HepG2 (cell line): Measurements from ENCODE around the gene MCF2L. TPM values are rescaled to one million over a fixed set of nuclear protein-coding genes. Genes with fewer than 3 reads are reported as not detected.
A peak's percentile ranks its signal among the peaks of the same experiment; 100 is the strongest.

Source experiments
- ATAC-seq: fragments of 200-7000 bp; cut with Tn5 transposase; 3 replicates; pipeline ENCODE4 v1.9.1; 2020; ENCODE audit warnings: mild to moderate bottlenecking, moderate library complexity
- BruUV-seq: library from RNA; stranded (reverse); fragments of 400-500 nt; replicated peaks from 2 replicates; lab custom pipeline; 2021; lab: Mats Ljungman, UMichigan
- CTCF ChIA-PET: fragments of 300-600 bp; formaldehyde crosslinking; extraction: SDS; loops from one replicate; lab custom pipeline; 2021; ENCODE audit warnings: low total read pairs, inconsistent platforms, low intra/inter-chr PET ratio; lab: Yijun Ruan, JAX
- POLR2A ChIA-PET: fragments of 350-600 bp; sonication (Branson Sonifier 250); formaldehyde crosslinking; loops from one replicate; lab custom pipeline; 2020; ENCODE audit warnings: antibody characterized with exemption, inconsistent platforms; lab: Yijun Ruan, JAX
- DNase-seq: peaks from one replicate; pipeline ENCODE4 v3.0.0-alpha.2; 2015; ENCODE audit warnings: low spot score
- FAIRE-seq: peaks from 3 replicates; lab custom pipeline; 2011; peaks lifted over from hg19 to GRCh38; lab: Jason Lieb, UNC
- H2AFZ ChIP-seq: one replicate; pipeline ENCODE4 v1.6.1; 2011; ENCODE audit warnings: low read length, inconsistent platforms
- H3K27ac ChIP-seq: fragments of 300-600 bp; 3 replicates; pipeline ENCODE4 v1.8.0; 2011; ENCODE audit warnings: mixed run types, mild to moderate bottlenecking, mixed read lengths, low read length, inconsistent platforms; ENCODE audit not compliant: insufficient read depth; ENCODE audit errors: extremely low read length
- H3K27me3 ChIP-seq, 2 experiments: fragments of 200-600 bp in 1 of 2; 2 replicates in 1 of 2; 3 replicates in 1 of 2; pipeline versions ENCODE4 v1.6.0 to v1.8.0; 2011; ENCODE audit warnings: low read length in 2 of 2, mild to moderate bottlenecking in 2 of 2, moderate library complexity in 2 of 2, inconsistent platforms in 1 of 2; ENCODE audit not compliant: insufficient read depth in 2 of 2, control insufficient read depth in 1 of 2
- H3K36me3 ChIP-seq, 2 experiments: fragments of 200-600 bp in 1 of 2; replicated peaks in 1 of 2; 2 replicates in 1 of 2; 3 replicates in 1 of 2; pipeline versions ENCODE4 v1.5.1 to v1.8.0; 2011; ENCODE audit warnings: low read length in 2 of 2, inconsistent platforms in 1 of 2; ENCODE audit not compliant: insufficient read depth in 2 of 2, control insufficient read depth in 1 of 2
- H3K4me1 ChIP-seq: 2 replicates; pipeline ENCODE4 v1.5.1; 2012; ENCODE audit warnings: low read length, inconsistent platforms; ENCODE audit not compliant: insufficient read depth
- H3K4me2 ChIP-seq: 2 replicates; pipeline ENCODE4 v1.6.0; 2011; ENCODE audit warnings: low read depth, low read length, inconsistent platforms
- H3K4me3 ChIP-seq, 3 experiments: fragments of 200-600 bp in 1 of 3; sonication (generic), shearing (Covaris generic) in 1 of 3; replicated peaks in 1 of 3; 2 replicates each; pipeline ENCODE4 v1.5.1; 2011 to 2016; ENCODE audit warnings: low read length in 3 of 3, inconsistent platforms in 2 of 3, low read depth in 2 of 3, mild to moderate bottlenecking in 2 of 3, control low read depth in 1 of 3, mixed read lengths in 1 of 3; ENCODE audit not compliant: insufficient read depth in 1 of 3
- H3K79me2 ChIP-seq: one replicate; pipeline ENCODE4 v1.6.1; 2011; ENCODE audit warnings: low read length, inconsistent platforms; ENCODE audit not compliant: insufficient read depth
- H3K9ac ChIP-seq: 2 replicates; pipeline ENCODE4 v1.6.0; 2011; ENCODE audit warnings: mild to moderate bottlenecking, low read depth, low read length, inconsistent platforms; ENCODE audit not compliant: insufficient read depth
- H3K9me3 ChIP-seq: 2 replicates; pipeline ENCODE4 v1.5.1; 2012; ENCODE audit warnings: mild to moderate bottlenecking, low read length
- H4K20me1 ChIP-seq: 2 replicates; pipeline ENCODE4 v1.6.0; 2011; ENCODE audit warnings: inconsistent platforms, mild to moderate bottlenecking, low read length, moderate library complexity; ENCODE audit not compliant: insufficient read depth
- ARID5B ChIP-seq: IDR thresholded peaks from 2 replicates; pipeline ENCODE4 v1.4.0; 2020; ENCODE audit warnings: mild to moderate bottlenecking, missing genetic modification reagents
- HMGA1 ChIP-seq: sonication (generic); formaldehyde crosslinking; conservative IDR thresholded peaks from 2 replicates; pipeline ENCODE4 v1.4.0; 2020; ENCODE audit warnings: missing genetic modification reagents
- NFKB2 ChIP-seq: sonication (generic); formaldehyde crosslinking; IDR thresholded peaks from 2 replicates; pipeline ENCODE4 v1.4.0; 2020; ENCODE audit warnings: missing genetic modification reagents, borderline replicate concordance
- TEAD3 ChIP-seq: optimal IDR thresholded peaks from 2 replicates; pipeline ENCODE3; 2016; ENCODE audit warnings: borderline replicate concordance
- ZBTB38 ChIP-seq: sonication (generic); formaldehyde crosslinking; IDR thresholded peaks from 2 replicates; pipeline ENCODE4 v1.5.1; 2020; ENCODE audit warnings: mild to moderate bottlenecking, missing genetic modification reagents
- ZNF253 ChIP-seq: sonication (generic); formaldehyde crosslinking; IDR thresholded peaks from 2 replicates; pipeline ENCODE4 v1.8.0; 2022; ENCODE audit warnings: mild to moderate bottlenecking, missing genetic modification reagents, borderline replicate concordance
- ZNF501 ChIP-seq: sonication (generic); formaldehyde crosslinking; IDR thresholded peaks from 2 replicates; pipeline ENCODE4 v1.5.1; 2020; ENCODE audit warnings: mild to moderate bottlenecking, moderate library complexity, missing genetic modification reagents
- WGBS: methylation state at CpG from one replicate; pipeline ENCODE4 v1.1.6; 2017; ENCODE audit warnings: low lambda C conversion rate; 5-methylcytosine and 5-hydroxymethylcytosine counted together
- in situ Hi-C: cut with HindIII; loops from 2 replicates; pipeline ENCODE4 v1.10.0; 2017; ENCODE audit warnings: low pct_unique_long_range_greater_than_20kb; ENCODE audit not compliant: extremely low pct_ligation_motif_present
- intact Hi-C: fragments of 100-400 bp; cut with micrococcal nuclease; formaldehyde crosslinking; loops from one replicate; pipeline ENCODE4 v1.10.0; 2022; ENCODE audit not compliant: unreplicated experiment
- polyA plus RNA-seq, 8 experiments: library from polyadenylated mRNA; depleted of rRNA in 3 of 8; stranded (reverse) in 7 of 8; unstranded in 1 of 8; fragments of >200 nt; fragmentation: Illumina TruSeq in 4 of 8; extraction: Trizol in 4 of 8; gene quantifications; 2 replicates each; pipeline versions ENCODE4 v1.2.1 to v1.2.3, GENCODE V29; 2011 to 2016; ENCODE audit warnings: low read depth in 4 of 8, missing spikeins in 1 of 8, mixed read lengths in 1 of 8; ENCODE audit not compliant: insufficient read depth in 1 of 8
- total RNA-seq, 5 experiments: library from RNA; depleted of rRNA; stranded (reverse); fragments of >200 nt; fragmentation: Illumina TruSeq; extraction: Trizol; gene quantifications; 2 replicates each; pipeline ENCODE4 v1.2.3, GENCODE V29; 2016; ENCODE audit warnings: low read depth in 1 of 5

MCF2L gene
- total and polyA plus RNA-seq, 2 of the 13 experiments (the other 11 are each of a cell fraction or from before 2014, with no cell fraction given): 19.4 to 28.4 TPM

GRCh38 chr13:112969692-112970338 is 801 bp downstream of the MCF2L start (continued):
- TF ChIP-seq ZNF501 (CRISPR knock-in tag): peak; percentile 61; the same call in 1 of the 2 replicates

DNA sequence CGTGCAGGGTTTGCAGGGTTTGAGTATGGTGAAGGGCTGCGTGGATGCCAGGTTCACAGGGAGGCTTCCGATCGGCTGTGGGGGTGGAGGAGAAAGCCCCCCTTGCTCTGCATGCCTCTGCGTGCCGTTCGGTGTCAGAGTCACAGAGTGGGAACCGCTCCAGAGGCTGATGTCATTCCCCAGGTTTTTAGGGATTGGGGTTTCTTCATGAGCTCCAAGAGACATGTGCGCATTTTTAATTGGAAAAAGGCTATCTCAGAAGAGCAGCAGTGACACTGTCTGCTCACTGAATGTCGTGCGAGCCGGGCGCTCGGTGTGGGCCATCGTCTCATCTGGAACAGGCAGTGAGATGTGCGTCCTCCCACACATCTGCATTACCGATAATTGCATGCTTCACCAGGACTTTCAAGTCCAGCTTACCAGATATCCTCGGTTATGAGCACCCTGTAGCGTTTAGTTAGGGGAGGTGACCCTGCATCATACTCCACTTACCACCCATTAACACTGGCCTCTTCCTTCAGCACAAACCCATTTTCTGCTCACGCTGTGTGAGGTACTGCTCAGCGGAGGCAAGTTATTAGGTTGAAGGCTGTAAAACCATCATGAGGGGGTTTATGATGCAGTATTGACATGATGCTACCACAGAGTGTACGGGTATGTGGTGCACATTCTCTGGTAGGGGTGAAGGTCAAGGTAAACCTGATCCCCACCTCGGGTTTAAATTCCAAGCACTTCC is 1.7 kb downstream of the MCF2L start:
- intact Hi-C loops: no loop called here
- no peak for ATAC-seq
- Histone ChIP-seq H4K20me1 (peaks cover 2% of the 10 kb centered on the region; the same call in 1 of the 2 replicates), H3K4me1 (peaks cover 43% of the 10 kb centered on the region), H3K4me2 (peak overlapping the region; percentile 98), H3K79me2 (peaks cover 32% of the 10 kb centered on the region), H3K9me3 (no peaks in the 10 kb centered on the region), H2AFZ (no peak overlapping the region), H3K9ac (peak overlapping the region; percentile 70; the same call in 1 of the 2 replicates), H3K27me3 (no peaks in the 10 kb centered on the region), H3K4me3 (peak overlapping the region in 1 of 3 experiments; percentile 83; a peak in 3 of 6 replicates), H3K27ac (no peak overlapping the region), H3K36me3 (peaks cover 0 to 5% of the 10 kb centered on the region in 2 experiments; a peak in 3 of 5 replicates)
- 84% methylated on average over 16 of the region's 23 CpGs for WGBS
- ChIA-PET CTCF (no interaction called here), POLR2A (interaction anchor here (0.8 to 1.6 kb wide), 3 partner anchors 13 to 30 kb away, joined by 3 to 5 read pairs (median 4); no protein-coding TSS in a partner anchor)
- TF ChIP-seq TEAD3 (CRISPR knock-in tag) (peak; percentile 47), ZNF253 (CRISPR knock-in tag) (no peak), ZBTB38 (CRISPR knock-in tag) (peak; percentile 45; the same call in 1 of the 2 replicates), NFKB2 (CRISPR knock-in tag) (no peak), HMGA1 (CRISPR knock-in tag) (no peak), ARID5B (CRISPR knock-in tag) (0 out of 2 replicates have a peak, but pooled peaks have one; percentile 18)
- in situ Hi-C loops: no loop called here
- no peak for FAIRE-seq
- DNase-seq: no peak
- no TSS peak for BruUV-seq
